GM12878 (cell line): Measurements from ENCODE around the gene MT1G. TPM values are rescaled to one million over a fixed set of nuclear protein-coding genes. Genes with fewer than 3 reads are reported as not detected.

Experiments used
- ATAC-seq: fragments of 200-7000 bp; cut with Tn5 transposase; 3 replicates; pipeline ENCODE4 v1.9.1; 2020; ENCODE audit warnings: mild to moderate bottlenecking, moderate library complexity
- BruUV-seq: library from RNA; stranded (reverse); fragments of 400-500 nt; replicated peaks from 2 replicates; lab custom pipeline; 2021; lab: Mats Ljungman, UMichigan
- CTCF ChIA-PET: fragments of 300-600 bp; sonication (Branson Sonifier 250); formaldehyde crosslinking; extraction: SDS; loops from one replicate; lab custom pipeline; 2021; ENCODE audit warnings: inconsistent platforms; lab: Yijun Ruan, JAX
- POLR2A ChIA-PET: fragments of 350-600 bp; formaldehyde crosslinking; extraction: SDS; loops from one replicate; lab custom pipeline; 2021; ENCODE audit warnings: inconsistent platforms; lab: Charles Lee
- RAD21 ChIA-PET: fragments of 300-600 bp; sonication (Branson Sonifier 250); formaldehyde crosslinking; loops from one replicate; lab custom pipeline; 2023; ENCODE audit warnings: antibody characterized with exemption; ENCODE audit not compliant: unreplicated experiment; lab: Charles Lee
- SMC1A ChIA-PET: fragments of 300-600 bp; sonication (Branson Sonifier 250); formaldehyde crosslinking; loops from one replicate; lab custom pipeline; 2023; ENCODE audit not compliant: unreplicated experiment, uncharacterized antibody; lab: Charles Lee
- DNase-seq: peaks from one replicate; pipeline ENCODE4 v3.0.0-alpha.2; 2011; ENCODE audit warnings: low read depth, low spot score
- FAIRE-seq: peaks from 3 replicates; lab custom pipeline; 2011; peaks lifted over from hg19 to GRCh38; lab: Jason Lieb, UNC
- H2AFZ ChIP-seq: 2 replicates; pipeline ENCODE4 v1.6.0; 2011; ENCODE audit warnings: low read depth, low read length, control low read depth; ENCODE audit not compliant: control insufficient read depth
- H3K27ac ChIP-seq: 2 replicates; pipeline ENCODE4 v1.5.1; 2011; ENCODE audit warnings: control low read depth; ENCODE audit not compliant: control insufficient read depth, insufficient read depth
- H3K27me3 ChIP-seq, 2 experiments: replicated peaks in 1 of 2; 2 replicates each; pipeline versions ENCODE4 v1.6.0 to v1.6.1; 2011; ENCODE audit warnings: low read length in 1 of 2; ENCODE audit not compliant: control insufficient read depth in 2 of 2, insufficient read depth in 2 of 2
- H3K36me3 ChIP-seq, 2 experiments: 2 replicates each; pipeline ENCODE4 v1.5.1; 2011; ENCODE audit warnings: low read length in 1 of 2; ENCODE audit not compliant: control insufficient read depth in 2 of 2, insufficient read depth in 2 of 2
- H3K4me1 ChIP-seq: 2 replicates; pipeline ENCODE4 v1.6.1; 2011; ENCODE audit warnings: mild to moderate bottlenecking, low read length, moderate library complexity, mixed read lengths; ENCODE audit not compliant: control insufficient read depth, insufficient read depth
- H3K4me2 ChIP-seq: 2 replicates; pipeline ENCODE4 v1.6.0; 2011; ENCODE audit warnings: control low read depth; ENCODE audit not compliant: control insufficient read depth, insufficient read depth
- H3K4me3 ChIP-seq: fragments of 200-600 bp; sonication (generic); 2 replicates; pipeline ENCODE4 v1.5.1; 2016
- H3K79me2 ChIP-seq: 2 replicates; pipeline ENCODE4 v1.6.0; 2011; ENCODE audit warnings: low read length; ENCODE audit not compliant: control insufficient read depth, insufficient read depth
- H3K9ac ChIP-seq: 2 replicates; pipeline ENCODE4 v1.8.0; 2011; ENCODE audit warnings: low read length, control low read depth, mixed read lengths; ENCODE audit not compliant: control insufficient read depth, insufficient read depth
- H3K9me3 ChIP-seq: replicated peaks from 3 replicates; pipeline ENCODE4 v1.5.1; 2011; ENCODE audit warnings: mild to moderate bottlenecking, low read length; ENCODE audit not compliant: control insufficient read depth, insufficient read depth
- H4K20me1 ChIP-seq: 2 replicates; pipeline ENCODE4 v1.6.0; 2011; ENCODE audit not compliant: control insufficient read depth, insufficient read depth
- CBX5 ChIP-seq: sonication (generic); IDR thresholded peaks from 2 replicates; pipeline ENCODE4 v1.6.1; 2016; ENCODE audit warnings: low read depth, moderate library complexity, mild to moderate bottlenecking, inconsistent platforms
- EGR1 ChIP-seq, 2 experiments: IDR thresholded peaks; 1 replicate in 1 of 2; 2 replicates in 1 of 2; pipeline ENCODE4 v1.6.1; 2011 to 2012; ENCODE audit warnings: low read depth in 2 of 2, low read length in 2 of 2, borderline replicate concordance in 1 of 2, mild to moderate bottlenecking in 1 of 2, moderate library complexity in 1 of 2
- GATAD2B ChIP-seq: fragments of 450-650 bp; conservative IDR thresholded peaks from 2 replicates; pipeline ENCODE4 v1.6.1; 2017; ENCODE audit warnings: low read depth, mild to moderate bottlenecking, moderate library complexity
- IKZF1 ChIP-seq: fragments of 450-650 bp; conservative IDR thresholded peaks from 2 replicates; pipeline ENCODE4 v1.6.1; 2017; ENCODE audit warnings: antibody characterized with exemption, mild to moderate bottlenecking
- IKZF2 ChIP-seq, 2 experiments: fragments of 450-650 bp; IDR thresholded peaks; 2 replicates each; pipeline ENCODE4 v1.6.1; 2017; ENCODE audit warnings: mild to moderate bottlenecking in 2 of 2, moderate library complexity in 2 of 2
- LARP7 ChIP-seq: fragments of 450-650 bp; IDR thresholded peaks from 2 replicates; pipeline ENCODE4 v1.6.1; 2017; ENCODE audit warnings: mild to moderate bottlenecking
- PKNOX1 ChIP-seq: fragments of 450-650 bp; IDR thresholded peaks from 2 replicates; pipeline ENCODE4 v1.6.1; 2016; ENCODE audit warnings: mild to moderate bottlenecking
- TCF12 ChIP-seq: IDR thresholded peaks from 2 replicates; pipeline ENCODE4 v1.6.1; 2011; ENCODE audit warnings: low read depth, mild to moderate bottlenecking, low read length
- ZNF217 ChIP-seq: fragments of 450-650 bp; IDR thresholded peaks from 2 replicates; pipeline ENCODE4 v1.6.1; 2017; ENCODE audit warnings: antibody characterized with exemption, mild to moderate bottlenecking
- WGBS: methylation state at CpG from one replicate; pipeline ENCODE4 v1.1.6; 2016; ENCODE audit warnings: low lambda C conversion rate; ENCODE audit not compliant: insufficient replicate concordance, insufficient coverage; ENCODE audit errors: missing lambda C conversion rate; 5-methylcytosine and 5-hydroxymethylcytosine counted together
- in situ Hi-C: fragments of 300-500 bp; cut with MboI; formaldehyde crosslinking; loops from 9 replicates; pipeline ENCODE4 v1.14.3; 2018; ENCODE audit warnings: mixed read lengths
- intact Hi-C: fragments of 100-400 bp; cut with micrococcal nuclease; formaldehyde crosslinking; loops from one replicate; pipeline ENCODE4 v1.14.2; 2022; ENCODE audit not compliant: unreplicated experiment
- polyA plus RNA-seq, 11 experiments: library from polyadenylated mRNA; depleted of rRNA in 4 of 11; unstranded in 6 of 11; stranded (reverse) in 5 of 11; fragments of >200 nt; fragmentation: Nextera tagmentation in 4 of 11; fragmentation: Illumina TruSeq in 1 of 11; extraction: Ambion mirVana in 4 of 11; extraction: Trizol in 1 of 11; gene quantifications; 1 replicate in 1 of 11; 2 replicates in 10 of 11; pipeline versions ENCODE4 v1.2.1 to v1.2.3, GENCODE V29; 2011 to 2016; ENCODE audit warnings: inconsistent platforms in 2 of 11, missing spikeins in 2 of 11, low read depth in 1 of 11
- total RNA-seq, 4 experiments: library from RNA; depleted of rRNA in 3 of 4; stranded (reverse); fragments of >200 nt in 3 of 4; fragmentation: Illumina TruSeq in 1 of 4; extraction: Trizol in 1 of 4; gene quantifications; 2 replicates each; pipeline versions ENCODE4 v1.2.1 to v1.2.3, GENCODE V29; 2013 to 2021
- TF ChIP-seq, protein P1 (sequence below), 3 experiments: IDR thresholded peaks in 2 of 3; conservative IDR thresholded peaks in 1 of 3; 2 replicates each; pipeline ENCODE4 v1.5.1; 2011; ENCODE audit warnings: low read depth in 3 of 3, low read length in 3 of 3, mild to moderate bottlenecking in 3 of 3, control low read depth in 2 of 3, moderate library complexity in 2 of 3, inconsistent platforms in 1 of 3, mixed read lengths in 1 of 3; ENCODE audit not compliant: control insufficient read depth in 2 of 3, insufficient read depth in 1 of 3; ENCODE audit errors: extremely low read depth in 1 of 3

Gene MT1G
- total and polyA plus RNA-seq, 10 of the 15 experiments (the other 5 are each of a cell fraction or from before 2014, with no cell fraction given), result 1.2 to 9.1 (median 4.6) TPM

DNA sequence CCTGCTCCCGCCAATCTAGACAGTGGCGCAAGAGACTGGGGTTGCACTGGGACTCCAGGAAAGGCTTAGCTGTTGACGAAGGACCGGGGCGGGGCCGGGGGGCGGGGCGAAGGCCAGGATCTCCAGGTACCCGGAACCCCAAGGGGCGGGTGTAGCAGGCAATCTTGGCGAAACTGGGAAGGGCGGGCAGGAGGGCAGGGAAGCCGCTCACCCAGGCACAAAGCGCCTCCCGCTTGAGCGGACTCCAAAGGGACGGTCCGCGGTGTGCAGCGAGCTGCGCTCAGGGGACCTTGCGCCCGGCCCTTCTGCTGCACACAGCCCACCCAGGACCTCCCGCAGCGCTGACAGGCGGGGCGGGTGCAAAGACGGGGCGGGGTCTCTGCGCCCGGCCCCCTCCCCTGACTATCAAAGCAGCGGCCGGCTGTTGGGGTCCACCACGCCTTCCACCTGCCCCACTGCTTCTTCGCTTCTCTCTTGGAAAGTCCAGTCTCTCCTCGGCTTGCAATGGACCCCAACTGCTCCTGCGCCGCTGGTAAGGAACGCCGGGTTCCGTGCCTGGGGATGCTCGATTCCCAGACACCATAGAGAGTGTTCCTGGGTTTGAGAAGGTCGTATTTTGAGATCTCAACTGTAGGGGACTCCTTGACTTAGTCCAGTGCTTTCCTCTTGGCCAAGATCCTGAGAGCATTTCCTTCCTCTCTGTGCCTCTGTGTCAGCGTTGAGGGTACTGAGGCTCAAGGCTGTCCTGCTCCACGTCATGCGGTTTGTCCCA, 10.1 kb downstream of the MT1G start, which contains the start of gene MT1F:
TSS of gene MT1F (plus strand) at position 405 of the 772 bp plus-strand sequence. CDS start at position 505, 100 bp downstream.
- DNase-seq, result no peak
- 1% methylated on average over 29 of the region's 46 CpGs for WGBS
- TF ChIP-seq IKZF1 (no peak), EGR1 (IDR thresholded peaks at IDR 0.05; ENCODE audit: borderline replicate concordance in 1 of 2, low read depth in 2 of 2, low read length in 2 of 2) (no peak), IKZF2 (IDR thresholded peaks at IDR 0.05) (0 out of 4 replicates have a peak, but pooled peaks of 1 of the 2 experiments have one; percentile 6), ZNF217 (no peak), GATAD2B (no peak), TCF12 (no peak), CBX5 (no peak), LARP7 (peak; percentile 100), PKNOX1 (peak; percentile 32; the same call in 1 of the 2 replicates)
- TF ChIP-seq, protein P1, sequence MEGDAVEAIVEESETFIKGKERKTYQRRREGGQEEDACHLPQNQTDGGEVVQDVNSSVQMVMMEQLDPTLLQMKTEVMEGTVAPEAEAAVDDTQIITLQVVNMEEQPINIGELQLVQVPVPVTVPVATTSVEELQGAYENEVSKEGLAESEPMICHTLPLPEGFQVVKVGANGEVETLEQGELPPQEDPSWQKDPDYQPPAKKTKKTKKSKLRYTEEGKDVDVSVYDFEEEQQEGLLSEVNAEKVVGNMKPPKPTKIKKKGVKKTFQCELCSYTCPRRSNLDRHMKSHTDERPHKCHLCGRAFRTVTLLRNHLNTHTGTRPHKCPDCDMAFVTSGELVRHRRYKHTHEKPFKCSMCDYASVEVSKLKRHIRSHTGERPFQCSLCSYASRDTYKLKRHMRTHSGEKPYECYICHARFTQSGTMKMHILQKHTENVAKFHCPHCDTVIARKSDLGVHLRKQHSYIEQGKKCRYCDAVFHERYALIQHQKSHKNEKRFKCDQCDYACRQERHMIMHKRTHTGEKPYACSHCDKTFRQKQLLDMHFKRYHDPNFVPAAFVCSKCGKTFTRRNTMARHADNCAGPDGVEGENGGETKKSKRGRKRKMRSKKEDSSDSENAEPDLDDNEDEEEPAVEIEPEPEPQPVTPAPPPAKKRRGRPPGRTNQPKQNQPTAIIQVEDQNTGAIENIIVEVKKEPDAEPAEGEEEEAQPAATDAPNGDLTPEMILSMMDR (IDR thresholded peaks at IDR 0.05 in 2 of 3, conservative IDR thresholded peaks at IDR 0.05 in 1 of 3; ENCODE audit: control insufficient read depth in 2 of 3, extremely low read depth in 1 of 3, insufficient read depth in 1 of 3, low read depth in 3 of 3, low read length in 3 of 3), result no peak
- TF ChIP-seq, all 136 proteins: peak for 3
- Histone ChIP-seq H3K9me3 (no peaks in the 10 kb centered on the region), H2AFZ (peak within 1 kb of the TSS; percentile 75), H3K79me2 (no peaks in the 10 kb centered on the region), H3K4me1 (no peaks in the 10 kb centered on the region), H3K4me3 (peak within 1 kb of the TSS; percentile 52; the same call in 1 of the 2 replicates), H3K9ac (peak within 1 kb of the TSS; percentile 34; the same call in 1 of the 2 replicates), H3K36me3 (no peaks in the 10 kb centered on the region), H4K20me1 (no peaks in the 10 kb centered on the region), H3K4me2 (peak within 1 kb of the TSS; percentile 72), H3K27ac (no peak within 1 kb of the TSS), H3K27me3 (peaks cover 12 to 14% of the 10 kb centered on the region in 2 experiments)
- no TSS peak for BruUV-seq
- FAIRE-seq, result no peak
- ChIA-PET CTCF (no interaction called here), RAD21 (no interaction called here), POLR2A (interaction anchor here (0.6 kb wide), 1 partner anchor 465 kb away, joined by 3 read pairs; no protein-coding TSS in a partner anchor), SMC1A (no interaction called here)
- intact Hi-C loops (no loop called here), in situ Hi-C loops (no loop called here)
- ATAC-seq, result peak; percentile 90
